Mesendoderm (in vitro differentiated cells): ENCODE results near the gene B4GALNT3. TPM values are rescaled to one million over a fixed set of nuclear protein-coding genes. Genes with fewer than 3 reads are reported as not detected.
"Not testable (repeated sequence)": the region's sequence is repeated elsewhere in the genome, so short reads cannot be mapped to it uniquely, and the experiment has no call there.

ENCODE experiments used
- DNase-seq: peaks from one replicate; pipeline ENCODE4 v3.0.0; 2013
- H2AK5ac ChIP-seq: 2 replicates; pipeline ENCODE4 v1.6.1; 2013; ENCODE audit warnings: low read length, inconsistent platforms
- H2BK120ac ChIP-seq: 2 replicates; pipeline ENCODE4 v1.6.1; 2013; ENCODE audit warnings: low read depth, mild to moderate bottlenecking, low read length, moderate library complexity, mixed read lengths
- H2BK15ac ChIP-seq: replicated peaks from 2 replicates; pipeline ENCODE4 v1.6.1; 2013; ENCODE audit warnings: low read depth, mild to moderate bottlenecking, moderate library complexity
- H2BK5ac ChIP-seq: 2 replicates; pipeline ENCODE4 v1.6.1; 2013; ENCODE audit warnings: low read length, inconsistent platforms
- H3K18ac ChIP-seq: 2 replicates; pipeline ENCODE4 v1.6.1; 2013; ENCODE audit warnings: mild to moderate bottlenecking, low read length, mixed read lengths
- H3K23ac ChIP-seq: one replicate; pipeline ENCODE4 v1.6.1; 2013; ENCODE audit warnings: low read length
- H3K27ac ChIP-seq: 2 replicates; pipeline ENCODE4 v1.5.1; 2013; ENCODE audit warnings: low read depth, mild to moderate bottlenecking, inconsistent platforms, low read length, moderate library complexity
- H3K27me3 ChIP-seq: 2 replicates; pipeline ENCODE4 v1.6.1; 2013; ENCODE audit warnings: low read length, control low read depth, mild to moderate bottlenecking, inconsistent platforms; ENCODE audit not compliant: insufficient read depth, poor library complexity
- H3K36me3 ChIP-seq: 2 replicates; pipeline ENCODE4 v1.6.1; 2013; ENCODE audit warnings: low read length, inconsistent platforms; ENCODE audit not compliant: control insufficient read depth, insufficient read depth
- H3K4ac ChIP-seq: one replicate; pipeline ENCODE4 v1.6.1; 2013; ENCODE audit warnings: low read depth, mild to moderate bottlenecking, low read length, moderate library complexity
- H3K4me1 ChIP-seq: 2 replicates; pipeline ENCODE4 v1.6.1; 2013; ENCODE audit warnings: low read depth, low read length, inconsistent platforms; ENCODE audit not compliant: control insufficient read depth
- H3K4me2 ChIP-seq: 2 replicates; pipeline ENCODE4 v1.6.1; 2013; ENCODE audit warnings: low read length
- H3K4me3 ChIP-seq: 2 replicates; pipeline ENCODE4 v1.5.1; 2013; ENCODE audit warnings: mild to moderate bottlenecking, low read length
- H3K56ac ChIP-seq: one replicate; pipeline ENCODE4 v1.6.1; 2013; ENCODE audit warnings: low read length
- H3K79me1 ChIP-seq: 2 replicates; pipeline ENCODE4 v1.6.1; 2013; ENCODE audit warnings: low read length, inconsistent platforms
- H3K79me2 ChIP-seq: 2 replicates; pipeline ENCODE4 v1.6.1; 2013; ENCODE audit warnings: mild to moderate bottlenecking, low read length; ENCODE audit not compliant: control insufficient read depth, insufficient read depth
- H3K9ac ChIP-seq: 2 replicates; pipeline ENCODE4 v1.6.1; 2013; ENCODE audit warnings: low read length, inconsistent platforms
- H4K5ac ChIP-seq: one replicate; pipeline ENCODE4 v1.6.1; 2013; ENCODE audit warnings: low read length
- H4K8ac ChIP-seq: one replicate; pipeline ENCODE4 v1.6.1; 2013; ENCODE audit warnings: low read depth, mild to moderate bottlenecking, control low read depth, low read length, moderate library complexity
- WGBS: extraction: QIAGEN DNeasy Blood & Tissue Kit; methylation state at CpG from one replicate; pipeline ENCODE4 v1.1.7; 2013; ENCODE audit warnings: low lambda C conversion rate, missing lambda C conversion rate; ENCODE audit not compliant: insufficient coverage; ENCODE audit errors: extremely low coverage; 5-methylcytosine and 5-hydroxymethylcytosine counted together
- polyA plus RNA-seq, 2 experiments: library from polyadenylated mRNA; stranded (reverse); fragments of 200-250 nt; gene quantifications; one replicate each; pipeline ENCODE4 v1.2.3, GENCODE V29; 2013

Gene B4GALNT3
- polyA plus RNA-seq (2013, experiment 1 of 2): 16.0 TPM
- polyA plus RNA-seq (2013, experiment 2 of 2): 14.7 TPM

- Histone ChIP-seq H4K8ac (no peak within 1 kb of the TSS), H3K4me2 (peak within 1 kb of the TSS; percentile 59), H4K5ac (no peak within 1 kb of the TSS), H3K36me3 (no peaks in the 10 kb centered on the region), H2BK120ac (no peak within 1 kb of the TSS), H3K18ac (peak within 1 kb of the TSS; percentile 93), H2BK5ac (no peak within 1 kb of the TSS), H3K4me3 (peak within 1 kb of the TSS; percentile 57), H3K4me1 (peaks cover 2% of the 10 kb centered on the region), H2AK5ac (no peak within 1 kb of the TSS), H3K79me1 (no peaks in the 10 kb centered on the region), H2BK15ac (no peak within 1 kb of the TSS), H3K27me3 (no peaks in the 10 kb centered on the region), H3K4ac (no peak within 1 kb of the TSS), H3K79me2 (no peaks in the 10 kb centered on the region), H3K56ac (peak within 1 kb of the TSS; percentile 87), H3K27ac (no peak within 1 kb of the TSS), H3K9ac (peak within 1 kb of the TSS; percentile 71), H3K23ac (no peak within 1 kb of the TSS)
- peak; percentile 79 for DNase-seq
- WGBS: no CpG with 5 or more reads among the region's 82 CpGs
Observed at GRCh38 chr12:459430-460258, at the start of gene B4GALNT3. Gene B4GALNT3, plus strand, starts transcription at chr12:459939. Its CDS starts 438 bp downstream, at chr12:460377.

GRCh38 chr12:414859-415258 is 44.9 kb upstream of the B4GALNT3 start:
- H4K8ac ChIP-seq: no peak overlapping the region
- H3K36me3 ChIP-seq: peaks cover 12% of the 10 kb centered on the region
- H3K23ac ChIP-seq: no peak overlapping the region

DNA sequence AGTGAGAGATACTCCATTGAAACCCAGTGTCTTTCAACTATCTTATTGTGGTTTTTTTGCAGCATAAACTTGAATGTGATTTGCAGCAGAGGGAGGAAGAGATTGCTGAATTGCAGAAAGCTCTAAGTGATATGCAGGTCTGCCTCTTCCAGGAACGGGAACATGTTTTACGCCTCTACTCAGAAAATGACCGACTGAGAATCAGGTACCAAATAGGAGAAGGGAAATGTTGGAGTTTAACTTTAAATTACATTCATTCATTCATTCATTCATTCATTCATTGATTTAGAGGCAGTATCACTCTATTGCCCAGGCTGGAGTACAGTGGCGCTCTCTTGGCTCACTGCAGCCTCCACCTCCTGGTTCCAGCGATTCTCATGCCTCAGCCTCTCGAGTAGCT is 41.3 kb upstream of the B4GALNT3 start:
- Histone ChIP-seq H3K36me3 (peaks cover 9% of the 10 kb centered on the region), H3K23ac (no peak overlapping the region), H3K56ac (no peak overlapping the region), H2BK5ac (no peak overlapping the region), H4K5ac (no peak overlapping the region), H3K27ac (no peak overlapping the region), H2BK120ac (no peak overlapping the region), H3K79me1 (no peaks in the 10 kb centered on the region), H3K4me2 (no peak overlapping the region), H3K4me1 (no peaks in the 10 kb centered on the region), H4K8ac (no peak overlapping the region), H3K4me3 (no peak overlapping the region), H3K79me2 (no peaks in the 10 kb centered on the region), H3K9ac (no peak overlapping the region), H3K18ac (no peak overlapping the region), H3K4ac (no peak overlapping the region), H3K27me3 (no peaks in the 10 kb centered on the region), H2BK15ac (no peak overlapping the region), H2AK5ac (no peak overlapping the region)
- no CpG with 5 or more reads among the region's 6 CpGs for WGBS
- no peak for DNase-seq

More at GRCh38 chr12:414859-415258, 44.9 kb upstream of the B4GALNT3 start:
- no peak overlapping the region for H3K4me2 ChIP-seq
- WGBS: no CpG with 5 or more reads among the region's 2 CpGs
- no peak overlapping the region for H3K56ac ChIP-seq
- no peak overlapping the region for H2BK5ac ChIP-seq
- no peak overlapping the region for H3K4me3 ChIP-seq
- DNase-seq: no peak
- H3K4me1 ChIP-seq: no peaks in the 10 kb centered on the region
- no peak overlapping the region for H3K27ac ChIP-seq
- no peaks in the 10 kb centered on the region for H3K79me1 ChIP-seq
- no peak overlapping the region for H3K18ac ChIP-seq
- no peak overlapping the region for H2AK5ac ChIP-seq
- H3K79me2 ChIP-seq: no peaks in the 10 kb centered on the region
- H2BK120ac ChIP-seq: no peak overlapping the region
- H4K5ac ChIP-seq: no peak overlapping the region
- H3K9ac ChIP-seq: no peak overlapping the region
- no peak overlapping the region for H3K4ac ChIP-seq
- no peak overlapping the region for H2BK15ac ChIP-seq
- no peaks in the 10 kb centered on the region for H3K27me3 ChIP-seq

GRCh38 chr12:422526-422925 is 37.2 kb upstream of the B4GALNT3 start:
- DNase-seq: no peak
- no peak overlapping the region for H2BK120ac ChIP-seq
- no peak overlapping the region for H2AK5ac ChIP-seq
- no peak overlapping the region for H2BK5ac ChIP-seq
- H3K9ac ChIP-seq: no peak overlapping the region
- H3K4me1 ChIP-seq: no peaks in the 10 kb centered on the region
- H3K4me2 ChIP-seq: no peak overlapping the region
- peaks cover 5% of the 10 kb centered on the region for H3K36me3 ChIP-seq
- no peak overlapping the region for H2BK15ac ChIP-seq
- no peak overlapping the region for H3K23ac ChIP-seq
- no peak overlapping the region for H3K4ac ChIP-seq
- no CpG with 5 or more reads among the region's 3 CpGs for WGBS
- H3K27ac ChIP-seq: no peak overlapping the region
- no peak overlapping the region for H3K18ac ChIP-seq
- no peak overlapping the region for H4K8ac ChIP-seq
- no peaks in the 10 kb centered on the region for H3K79me1 ChIP-seq
- H3K4me3 ChIP-seq: no peak overlapping the region
- H3K79me2 ChIP-seq: no peaks in the 10 kb centered on the region
- no peak overlapping the region for H3K56ac ChIP-seq
- no peaks in the 10 kb centered on the region for H3K27me3 ChIP-seq
- H4K5ac ChIP-seq: no peak overlapping the region

DNA sequence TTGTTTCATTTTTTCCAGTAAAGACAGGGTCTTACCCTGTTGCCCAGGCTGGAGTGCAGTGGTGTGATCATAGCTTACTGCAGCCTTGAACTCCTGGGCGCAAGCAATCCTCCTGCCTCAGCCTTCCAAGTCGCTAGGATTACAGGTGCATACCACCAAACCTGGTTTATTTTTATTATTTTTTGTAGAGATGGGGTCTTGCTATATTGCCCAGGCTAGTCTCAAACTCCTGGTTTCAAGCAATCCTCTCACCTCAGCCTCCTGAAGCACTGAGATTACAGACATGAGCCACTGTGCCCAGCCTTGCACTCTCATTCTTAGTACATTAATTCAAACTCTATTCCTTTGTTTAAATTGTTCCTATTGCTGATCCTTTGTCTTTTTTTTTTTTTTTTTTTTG is 24.0 kb upstream of the B4GALNT3 start:
- not testable (repeated sequence) for H3K56ac ChIP-seq, DNase-seq, H2BK120ac ChIP-seq, H4K5ac ChIP-seq, H3K4me1 ChIP-seq, H2AK5ac ChIP-seq, H3K79me1 ChIP-seq, H3K18ac ChIP-seq, H3K27ac ChIP-seq, H4K8ac ChIP-seq, H3K23ac ChIP-seq, H3K79me2 ChIP-seq, H3K36me3 ChIP-seq, H2BK5ac ChIP-seq, H3K4ac ChIP-seq, H3K4me3 ChIP-seq, H3K27me3 ChIP-seq, H3K4me2 ChIP-seq, H3K9ac ChIP-seq, H2BK15ac ChIP-seq
- WGBS: no CpG with 5 or more reads among the region's 2 CpGs
